Caki2 (cell line): ENCODE data around the gene PDGFA. TPM values are rescaled to one million over a fixed set of nuclear protein-coding genes. Genes with fewer than 3 reads are reported as not detected.

Experiments
- DNase-seq: peaks from one replicate; pipeline ENCODE4 v3.0.0-alpha.2; 2015; ENCODE audit warnings: low read depth
- in situ Hi-C: cut with HindIII; loops from 2 replicates; pipeline ENCODE4 v1.10.0; 2016; ENCODE audit warnings: low sequenced_read_pairs, low pct_unique_long_range_greater_than_20kb, mixed read lengths
- total RNA-seq: library from RNA; depleted of rRNA; stranded (reverse); fragments of >200 nt; shearing (Covaris generic); gene quantifications from 2 replicates; pipeline ENCODE4 v1.2.3, GENCODE V29; 2014; ENCODE audit warnings: low replicate concordance

PDGFA gene
- total RNA-seq, 1 experiment from 2014 or later: 25.8 TPM

- DNase-seq: no peak
Measured at GRCh38 chr7:460374-461116, 59.1 kb downstream of the PDGFA start.

DNA sequence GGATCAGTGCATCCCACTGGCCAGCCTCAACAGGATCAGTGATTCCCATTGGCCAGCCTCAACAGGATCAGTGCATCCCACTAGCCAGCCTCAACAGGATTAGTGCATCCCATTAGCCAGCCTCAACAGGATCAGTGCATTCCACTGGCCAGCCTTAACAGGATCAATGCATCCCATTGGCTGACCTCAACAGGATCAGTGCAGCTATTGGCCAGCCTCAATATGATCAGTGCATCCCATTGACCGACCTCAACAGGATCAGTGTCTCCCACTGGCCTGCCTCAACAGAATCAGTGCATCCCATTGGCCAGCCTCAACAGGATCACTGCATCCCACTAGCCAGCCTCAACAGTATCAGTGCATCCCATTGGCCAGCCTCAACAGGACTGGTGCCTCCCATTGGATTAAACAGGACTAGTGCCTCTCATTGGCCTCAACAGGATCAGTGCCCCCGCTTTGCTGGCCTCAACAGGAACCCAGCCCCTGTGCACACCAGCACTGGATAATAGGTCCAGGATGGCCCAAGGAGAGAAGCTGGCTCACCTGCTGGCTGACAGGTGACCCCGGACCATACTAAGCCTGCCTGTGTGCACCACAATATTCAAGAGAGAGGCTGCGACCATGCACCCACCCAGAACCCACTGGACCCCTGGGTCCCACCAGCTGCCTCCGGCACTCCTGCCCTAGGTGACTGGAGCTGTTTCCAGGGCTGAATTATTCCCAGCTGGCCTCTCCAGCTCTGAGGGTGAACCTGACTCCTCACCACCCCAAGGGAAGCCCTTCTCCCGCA is 59.9 kb downstream of the PDGFA start:
- in situ Hi-C loops: no loop called here
- no peak for DNase-seq

More at GRCh38 chr7:460374-461116, 59.1 kb downstream of the PDGFA start:
- in situ Hi-C loops: no loop called here

DNA sequence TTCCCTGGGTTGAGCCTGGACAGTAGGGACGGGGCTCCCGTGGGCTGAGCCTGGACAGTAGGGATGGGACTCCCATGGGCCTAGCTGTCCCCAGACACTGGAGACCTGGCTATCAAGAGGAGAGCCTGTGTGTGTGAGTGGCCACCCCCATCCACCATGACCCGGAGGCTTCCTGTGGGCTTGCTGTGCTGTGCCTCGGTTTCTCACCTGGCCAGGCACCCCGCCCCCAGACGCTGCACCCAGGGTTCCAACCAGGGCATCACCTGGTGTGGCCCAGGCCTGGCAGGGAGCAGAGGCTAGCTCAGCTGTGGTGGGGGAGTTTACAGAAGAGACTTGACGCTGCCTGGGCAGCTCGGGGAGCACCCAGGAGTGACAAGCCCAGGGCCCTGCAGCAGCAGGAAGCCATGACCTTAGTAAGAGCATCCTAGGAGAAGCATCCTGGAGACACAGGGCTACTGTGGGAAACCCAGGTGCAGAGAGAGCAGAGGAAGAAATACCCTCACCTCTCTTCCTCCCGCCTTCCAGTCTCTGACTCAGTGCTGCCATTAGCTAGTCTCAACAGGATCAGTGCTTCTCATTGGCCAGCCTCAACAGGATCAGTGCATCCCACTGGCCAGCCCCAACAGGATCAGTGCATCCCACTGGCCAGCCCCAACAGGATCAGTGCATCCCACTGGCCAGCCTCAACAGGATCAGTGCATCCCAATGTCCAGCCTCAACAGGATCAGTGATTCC is 61.0 kb downstream of the PDGFA start:
- no peak for DNase-seq
- in situ Hi-C loops: no loop called here

DNA sequence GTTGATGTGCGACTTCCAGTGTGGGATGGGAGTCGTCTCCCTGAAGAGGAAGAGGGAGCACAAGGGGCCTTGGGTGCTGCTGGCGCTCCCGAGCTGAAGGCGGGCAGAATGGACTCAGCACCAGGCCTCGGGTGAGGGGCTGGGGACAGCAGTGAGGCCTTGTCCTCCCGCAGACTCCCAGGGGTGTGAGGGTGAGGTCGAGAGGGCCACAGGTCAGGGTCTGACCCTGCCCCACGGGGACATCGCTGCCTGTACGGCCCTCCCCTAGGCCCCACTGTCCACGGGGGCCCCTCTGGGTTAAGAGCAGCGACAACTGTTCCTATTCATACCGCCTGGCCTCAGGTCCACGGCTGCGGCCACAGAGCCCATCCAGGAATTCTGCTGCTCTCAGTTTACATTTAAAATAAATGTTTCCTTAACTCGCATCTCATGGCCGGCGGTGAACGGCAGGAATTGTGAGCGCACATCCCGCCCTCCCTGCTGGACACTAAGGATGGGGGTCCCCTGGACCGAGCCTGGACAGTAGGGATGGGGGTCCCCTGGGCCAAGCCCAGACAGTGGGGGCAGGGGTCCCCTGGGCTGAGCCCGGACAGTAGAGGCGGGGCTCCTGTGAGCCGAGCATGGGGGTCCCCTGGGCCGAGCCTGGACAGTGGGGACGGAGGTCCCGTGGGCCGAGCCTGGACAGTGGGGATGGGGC is 61.7 kb downstream of the PDGFA start:
- in situ Hi-C loops: no loop called here
- DNase-seq: no peak

- in situ Hi-C loops: no loop called here
- no peak for DNase-seq
Measured at GRCh38 chr7:455110-455928, 64.3 kb downstream of the PDGFA start.

DNA sequence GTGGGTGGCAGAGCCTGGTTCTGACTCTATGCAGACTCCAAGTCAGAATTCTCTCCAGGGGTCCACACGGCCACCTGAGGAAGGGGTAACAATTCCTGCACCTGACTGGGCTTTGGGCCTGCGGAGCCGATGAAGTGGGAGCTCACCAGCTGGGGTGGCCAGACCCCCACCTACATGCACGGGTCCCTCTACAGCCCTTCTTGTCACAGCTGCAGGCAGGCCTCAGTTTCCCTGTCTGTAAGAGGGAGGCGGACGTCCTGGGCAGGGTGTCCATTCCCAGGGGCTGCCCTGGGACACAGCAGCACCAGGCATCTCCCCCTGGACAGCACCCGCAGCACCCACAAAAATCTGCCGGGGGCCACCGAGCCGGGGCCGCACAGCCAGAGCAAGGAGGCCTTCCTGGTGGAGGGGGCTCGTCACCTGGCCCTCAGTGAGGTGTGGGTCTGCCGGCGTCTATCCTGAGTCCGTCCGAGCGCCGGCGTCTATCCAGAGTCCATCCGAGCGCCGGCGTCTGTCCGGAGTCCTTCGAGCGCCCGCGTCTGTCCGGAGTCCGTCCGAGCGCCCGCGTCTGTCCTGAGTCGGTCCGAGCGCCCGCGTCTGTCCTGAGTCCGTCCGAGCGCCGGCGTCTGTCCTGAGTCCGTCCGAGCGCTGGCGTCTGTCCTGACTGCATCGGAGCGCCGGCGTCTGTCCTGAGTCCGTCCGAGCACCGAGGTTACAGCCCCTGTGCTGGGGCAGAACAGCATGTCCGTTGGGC is 65.1 kb downstream of the PDGFA start:
- DNase-seq: no peak
- in situ Hi-C loops: no loop called here

GRCh38 chr7:453597-454306 is 65.9 kb downstream of the PDGFA start:
- no peak for DNase-seq
- in situ Hi-C loops: no loop called here

- no peak for DNase-seq
- in situ Hi-C loops: no loop called here
Measured at GRCh38 chr7:452791-453455, 66.7 kb downstream of the PDGFA start.

- in situ Hi-C loops: no loop called here
- no peak for DNase-seq
Measured at GRCh38 chr7:452226-452751, 67.4 kb downstream of the PDGFA start.

GRCh38 chr7:451255-452225 is 68.1 kb downstream of the PDGFA start:
- in situ Hi-C loops: no loop called here
- DNase-seq: no peak

DNA sequence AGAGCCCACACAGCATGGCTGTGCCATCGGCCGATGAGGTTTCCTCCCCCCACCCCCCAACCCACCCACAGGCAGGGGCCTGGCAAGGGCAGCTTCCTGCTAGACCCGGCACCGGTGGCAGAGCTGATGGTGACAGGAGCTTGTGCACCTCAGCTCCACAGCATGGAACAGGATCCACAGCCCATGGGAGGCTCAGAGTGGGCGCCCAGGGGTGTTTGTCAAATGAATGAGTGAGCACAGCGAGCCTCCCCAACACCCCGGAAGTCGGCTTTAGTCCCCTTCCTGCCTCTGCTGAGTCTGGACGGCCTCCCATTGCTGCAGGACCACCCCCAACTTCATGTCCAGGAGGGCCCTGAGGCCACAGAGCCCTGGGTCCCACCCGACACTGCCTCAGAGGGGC is 68.9 kb downstream of the PDGFA start:
- no peak for DNase-seq
- in situ Hi-C loops: no loop called here

DNA sequence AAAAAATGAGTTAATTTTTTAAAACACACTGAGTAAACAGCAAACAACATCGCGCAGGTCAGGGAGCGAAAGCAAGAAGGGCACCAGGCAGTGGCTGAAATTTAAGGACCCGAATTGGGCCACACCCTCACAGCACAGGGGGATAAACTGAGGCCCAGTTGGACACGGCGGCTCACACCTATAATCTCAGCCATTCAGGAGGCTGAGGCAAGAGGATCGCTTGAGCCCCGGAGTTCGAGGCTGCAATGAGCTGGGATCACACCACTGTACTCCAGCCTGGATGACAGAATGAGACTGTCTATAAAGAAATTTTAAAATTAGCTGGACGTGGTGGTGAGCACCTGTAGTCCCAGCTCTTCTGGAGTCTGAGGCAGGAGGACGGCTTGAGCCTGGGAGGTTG is 69.6 kb downstream of the PDGFA start:
- in situ Hi-C loops: no loop called here
- DNase-seq: no peak

DNA sequence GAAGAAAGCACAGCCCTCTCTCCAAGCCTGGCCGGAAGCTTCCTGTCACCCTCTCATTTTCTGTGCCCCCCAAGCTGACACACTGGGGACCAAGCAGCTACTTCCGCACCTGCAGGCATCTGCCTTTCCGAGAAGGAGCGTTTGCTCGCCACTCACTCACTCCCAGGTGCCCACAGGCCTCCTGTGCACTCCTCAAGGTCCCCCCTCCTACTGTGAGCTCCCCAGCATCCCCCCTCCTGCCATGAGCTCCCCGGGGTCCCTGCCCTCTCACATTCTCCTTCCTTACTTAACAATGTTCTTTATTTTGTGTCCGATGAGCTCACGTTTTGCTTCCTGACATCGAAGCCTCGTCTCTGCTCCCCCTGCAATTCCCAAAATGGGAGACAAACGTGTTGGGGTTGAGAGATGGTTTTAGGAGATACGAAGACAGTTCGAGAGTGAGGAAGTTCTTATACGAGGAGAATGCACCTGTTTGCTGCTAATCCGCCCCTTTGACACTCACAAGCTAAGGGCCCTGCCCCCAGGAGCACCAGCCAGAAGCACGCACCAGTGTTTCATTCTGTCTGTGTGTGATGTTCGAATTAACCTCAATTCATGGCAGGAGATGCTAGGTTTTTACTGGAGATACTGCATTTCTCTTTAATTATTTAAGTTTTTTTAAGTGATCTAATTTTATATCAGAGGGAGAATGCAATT is 70.2 kb downstream of the PDGFA start:
- in situ Hi-C loops: no loop called here
- DNase-seq: no peak

- in situ Hi-C loops: no loop called here
- no peak for DNase-seq
Measured at GRCh38 chr7:447523-447922, 72.1 kb downstream of the PDGFA start.
